Cardiac muscle cell (in vitro differentiated cells and primary cell): Measurements from ENCODE around the gene SYN1. TPM values are rescaled to one million over a fixed set of nuclear protein-coding genes. Genes with fewer than 3 reads are reported as not detected.

Experiments
- DNase-seq, 2 donors: peaks; one replicate each; pipeline versions ENCODE4 v3.0.0 to v3.0.0-alpha.2; 2010 to 2017; ENCODE audit warnings: low read depth in 1 of 2, low spot score in 1 of 2
- H3K27ac ChIP-seq: fragments of 200-600 bp; sonication (generic); 2 replicates; pipeline ENCODE4 v1.5.1; 2016
- H3K27me3 ChIP-seq: fragments of 200-600 bp; sonication (generic); 2 replicates; pipeline ENCODE4 v1.6.0; 2016; ENCODE audit warnings: control low read depth
- H3K36me3 ChIP-seq: fragments of 200-600 bp; sonication (generic); 2 replicates; pipeline ENCODE4 v1.5.1; 2016; ENCODE audit warnings: control low read depth
- H3K4me1 ChIP-seq: fragments of 200-600 bp; sonication (generic); 2 replicates; pipeline ENCODE4 v1.8.1; 2017; ENCODE audit warnings: low read depth, mild to moderate bottlenecking, mixed run types
- H3K4me3 ChIP-seq: fragments of 200-600 bp; sonication (generic); 2 replicates; pipeline ENCODE4 v1.5.1; 2016; ENCODE audit warnings: mild to moderate bottlenecking
- H3K9me3 ChIP-seq: fragments of 200-600 bp; sonication (generic); 2 replicates; pipeline ENCODE4 v1.5.1; 2017; ENCODE audit warnings: low read depth, mild to moderate bottlenecking, control low read depth
- polyA plus RNA-seq: library from polyadenylated mRNA; unstranded; fragments of >200 nt; fragmentation: Nextera tagmentation; extraction: Ambion mirVana; gene quantifications from 2 replicates; pipeline ENCODE4 v1.2.1, GENCODE V29; 2016
- total RNA-seq: library from RNA; depleted of rRNA; stranded (reverse); fragments of >200 nt; gene quantifications from 2 replicates; pipeline ENCODE4 v1.2.3, GENCODE V29; 2016
- TF ChIP-seq, protein P1 (sequence below): IDR thresholded peaks from 2 replicates; pipeline ENCODE4 v1.5.1; 2012; ENCODE audit warnings: low read depth, mild to moderate bottlenecking, low read length

Gene SYN1
- total and polyA plus RNA-seq, 2 experiments from 2014 or later, result 2.0 to 12.6 TPM

DNA sequence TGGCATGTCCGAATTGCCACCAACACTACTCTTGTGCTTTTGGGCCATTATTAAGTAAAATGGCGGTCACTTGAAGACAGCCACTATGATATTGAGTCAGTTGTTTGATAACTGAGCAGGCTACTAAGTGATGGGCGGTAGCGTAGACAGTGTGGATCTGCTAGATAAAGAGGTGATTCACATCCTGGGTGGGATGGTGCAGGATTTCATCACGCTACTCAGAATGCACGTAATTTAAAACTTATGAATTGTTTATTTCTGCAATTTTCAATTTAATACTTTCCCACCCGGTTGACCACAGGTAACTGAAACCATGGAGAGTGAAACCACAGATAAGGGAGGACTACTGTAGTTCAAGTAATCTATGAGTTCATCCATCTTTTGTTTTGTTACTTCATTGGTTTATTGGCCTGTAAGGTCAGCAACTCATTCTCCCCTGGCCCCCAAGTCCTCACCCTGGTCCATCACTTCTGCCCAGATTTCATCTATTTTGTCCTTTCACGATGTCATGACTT is 55.8 kb downstream of the SYN1 start:
- no peaks in the 10 kb centered on the region for H3K9me3 ChIP-seq
- TF ChIP-seq, protein P1, sequence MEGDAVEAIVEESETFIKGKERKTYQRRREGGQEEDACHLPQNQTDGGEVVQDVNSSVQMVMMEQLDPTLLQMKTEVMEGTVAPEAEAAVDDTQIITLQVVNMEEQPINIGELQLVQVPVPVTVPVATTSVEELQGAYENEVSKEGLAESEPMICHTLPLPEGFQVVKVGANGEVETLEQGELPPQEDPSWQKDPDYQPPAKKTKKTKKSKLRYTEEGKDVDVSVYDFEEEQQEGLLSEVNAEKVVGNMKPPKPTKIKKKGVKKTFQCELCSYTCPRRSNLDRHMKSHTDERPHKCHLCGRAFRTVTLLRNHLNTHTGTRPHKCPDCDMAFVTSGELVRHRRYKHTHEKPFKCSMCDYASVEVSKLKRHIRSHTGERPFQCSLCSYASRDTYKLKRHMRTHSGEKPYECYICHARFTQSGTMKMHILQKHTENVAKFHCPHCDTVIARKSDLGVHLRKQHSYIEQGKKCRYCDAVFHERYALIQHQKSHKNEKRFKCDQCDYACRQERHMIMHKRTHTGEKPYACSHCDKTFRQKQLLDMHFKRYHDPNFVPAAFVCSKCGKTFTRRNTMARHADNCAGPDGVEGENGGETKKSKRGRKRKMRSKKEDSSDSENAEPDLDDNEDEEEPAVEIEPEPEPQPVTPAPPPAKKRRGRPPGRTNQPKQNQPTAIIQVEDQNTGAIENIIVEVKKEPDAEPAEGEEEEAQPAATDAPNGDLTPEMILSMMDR, result no peak
- no peaks in the 10 kb centered on the region for H3K4me1 ChIP-seq
- H3K4me3 ChIP-seq, result no peak overlapping the region
- no peaks in the 10 kb centered on the region for H3K27me3 ChIP-seq
- peaks cover 4% of the 10 kb centered on the region for H3K36me3 ChIP-seq
- peak in 1 of 2 donors; percentile 47 for DNase-seq
- no peak overlapping the region for H3K27ac ChIP-seq

DNA sequence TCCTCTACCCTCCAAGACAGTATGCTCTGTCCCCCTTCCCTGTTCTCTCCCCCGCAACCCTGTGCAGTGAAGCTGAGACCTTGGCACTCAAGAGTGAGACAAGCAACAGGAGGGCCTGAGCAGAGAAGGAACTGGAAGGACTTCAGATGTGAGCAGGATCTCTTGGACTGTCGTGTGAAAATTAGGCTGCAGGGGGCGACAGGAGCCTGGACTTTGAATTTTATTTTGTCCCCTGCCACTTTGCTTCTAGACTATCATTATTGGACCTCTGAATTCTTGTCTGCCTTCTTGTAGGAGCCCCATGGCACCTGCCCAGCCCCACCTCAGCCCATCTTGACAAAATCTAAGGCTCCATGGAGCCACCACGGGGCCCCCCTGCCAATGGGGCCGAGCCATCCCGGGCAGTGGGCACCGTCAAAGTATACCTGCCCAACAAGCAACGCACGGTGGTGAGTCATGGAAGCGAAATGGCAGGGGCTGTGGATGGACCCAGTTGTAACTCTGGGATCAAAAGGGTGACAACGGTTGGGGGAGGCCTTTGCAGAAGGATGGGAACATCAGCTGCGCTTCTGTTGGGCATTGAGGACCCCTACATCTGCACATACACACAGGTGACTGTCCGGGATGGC is 56.9 kb downstream of the SYN1 start:
- peak; percentile 12 to 57 for DNase-seq
- peaks cover 4% of the 10 kb centered on the region for H3K36me3 ChIP-seq
- H3K4me3 ChIP-seq, result no peak overlapping the region
- H3K27me3 ChIP-seq, result no peaks in the 10 kb centered on the region
- no peaks in the 10 kb centered on the region for H3K9me3 ChIP-seq
- TF ChIP-seq, protein P1, result peak; percentile 48
- H3K4me1 ChIP-seq, result no peaks in the 10 kb centered on the region
- no peak overlapping the region for H3K27ac ChIP-seq

DNA sequence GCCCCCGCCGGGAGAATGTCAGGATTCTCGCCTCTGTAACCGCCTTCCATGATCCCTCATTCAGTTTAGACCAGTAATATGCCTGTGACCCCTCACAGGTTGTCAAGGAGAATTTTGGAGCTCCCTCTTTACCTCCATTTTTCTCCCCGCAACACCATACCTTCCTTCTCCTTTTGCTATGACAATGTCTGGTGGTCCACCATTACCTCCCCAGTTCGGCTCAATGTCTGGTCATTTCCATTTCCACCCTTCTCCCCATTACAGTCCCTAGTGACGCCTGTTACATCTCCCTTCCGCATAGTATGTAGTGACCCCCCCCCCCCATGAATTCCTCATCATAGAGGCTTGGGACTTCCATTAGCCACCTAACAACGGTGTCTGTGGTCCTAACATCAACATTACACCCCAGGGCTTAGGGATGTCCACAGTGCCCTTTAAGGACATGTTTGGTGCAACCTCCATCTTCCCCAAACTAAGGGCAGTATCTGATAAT is 58.0 kb downstream of the SYN1 start:
- H3K4me3 ChIP-seq, result peak overlapping the region; percentile 66
- no peaks in the 10 kb centered on the region for H3K9me3 ChIP-seq
- H3K36me3 ChIP-seq, result peaks cover 4% of the 10 kb centered on the region
- H3K4me1 ChIP-seq, result no peaks in the 10 kb centered on the region
- peak overlapping the region; percentile 99 for H3K27ac ChIP-seq
- DNase-seq, result no peak
- H3K27me3 ChIP-seq, result no peaks in the 10 kb centered on the region
- TF ChIP-seq, protein P1, result no peak

DNA sequence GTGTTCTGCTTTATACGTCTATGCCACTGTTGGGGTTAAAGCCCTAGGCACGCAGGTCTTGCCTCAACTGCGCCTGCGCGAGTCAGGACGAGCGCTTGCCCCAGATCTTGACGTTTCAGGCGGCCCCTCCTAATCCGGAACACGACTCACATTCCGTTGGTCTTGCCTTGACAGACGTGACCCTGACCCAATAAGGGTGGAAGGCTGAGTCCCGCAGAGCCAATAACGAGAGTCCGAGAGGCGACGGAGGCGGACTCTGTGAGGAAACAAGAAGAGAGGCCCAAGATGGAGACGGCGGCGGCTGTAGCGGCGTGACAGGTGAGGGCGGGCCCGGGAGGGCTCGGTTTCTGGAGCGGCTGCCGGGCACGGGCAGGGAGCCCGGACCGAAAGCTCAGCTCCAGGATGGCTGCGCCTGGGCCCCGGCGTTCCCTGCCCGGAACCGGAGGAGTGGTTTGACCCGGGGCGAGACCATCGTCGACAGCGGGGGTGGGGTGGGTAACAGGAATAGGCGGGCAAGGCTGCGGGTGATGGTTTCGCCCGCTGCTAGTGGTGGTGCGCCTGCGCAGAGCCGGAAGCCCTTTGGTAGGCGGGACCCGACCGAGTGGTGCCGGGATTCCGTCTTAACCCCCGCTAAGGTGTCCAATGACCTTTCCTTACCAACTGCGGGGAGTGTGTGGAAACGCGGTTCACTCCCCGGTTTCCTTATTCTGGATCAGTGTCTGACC is 58.6 kb downstream of the SYN1 start, which contains the start of gene ARAF:
Gene ARAF, plus strand, starts transcription at position 272 of the 725 bp plus-strand sequence. CDS start 1,763 bp downstream, outside the sequence.
- H3K4me3 ChIP-seq, result peak within 1 kb of the TSS; percentile 66
- TF ChIP-seq, protein P1, result no peak
- DNase-seq, result peak; percentile 95 to 99
- peaks cover 4% of the 10 kb centered on the region for H3K36me3 ChIP-seq
- H3K27me3 ChIP-seq, result no peaks in the 10 kb centered on the region
- H3K9me3 ChIP-seq, result no peaks in the 10 kb centered on the region
- no peaks in the 10 kb centered on the region for H3K4me1 ChIP-seq
- peak within 1 kb of the TSS; percentile 99 for H3K27ac ChIP-seq

DNA sequence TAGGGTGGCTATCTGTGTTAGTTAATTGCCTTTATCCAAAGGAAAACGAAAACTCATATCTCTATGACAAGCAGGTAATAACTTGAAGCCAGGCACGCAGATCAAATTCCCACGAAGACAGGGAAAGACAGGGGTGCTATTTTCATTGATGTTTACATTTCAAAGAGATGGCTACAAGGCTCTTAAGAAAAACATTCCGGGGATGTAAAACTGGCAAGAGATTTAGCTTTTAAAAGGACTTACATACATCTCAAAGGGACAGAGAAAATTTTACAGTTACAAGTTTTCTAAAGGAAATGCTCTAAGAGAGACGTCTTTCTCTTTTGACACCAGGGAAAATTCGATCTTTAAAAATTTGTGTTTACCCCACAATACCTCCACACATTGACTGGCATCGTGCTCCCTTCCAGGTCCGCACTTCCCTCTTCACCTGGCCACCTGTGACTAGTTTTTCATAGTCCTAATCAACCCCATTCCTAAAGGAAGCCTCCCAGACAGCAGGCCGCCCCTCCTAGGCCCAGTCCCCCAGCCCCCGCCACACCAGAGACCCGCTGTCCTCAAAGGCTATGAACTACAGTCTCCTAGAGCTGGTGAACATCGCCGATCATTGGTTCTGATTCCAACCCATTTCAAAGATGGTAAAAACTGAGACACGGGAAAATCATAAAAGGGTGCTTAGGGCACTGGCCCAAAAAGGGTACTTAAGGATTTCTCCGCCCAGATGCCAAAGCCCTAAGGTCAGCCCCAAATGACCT is 59.3 kb downstream of the SYN1 start:
- DNase-seq, result no peak
- Histone ChIP-seq H3K4me1 (no peaks in the 10 kb centered on the region), H3K9me3 (no peaks in the 10 kb centered on the region), H3K4me3 (peak overlapping the region; percentile 66), H3K27ac (peak overlapping the region; percentile 73), H3K27me3 (no peaks in the 10 kb centered on the region), H3K36me3 (peaks cover 4% of the 10 kb centered on the region)
- TF ChIP-seq, protein P1, result no peak
